ENCODE measurements around the gene IDS. TPM values are rescaled to one million over a fixed set of nuclear protein-coding genes. Genes with fewer than 3 reads are reported as not detected.

Gene IDS
- total and polyA plus RNA-seq, 2 experiments from 2014 or later: 25.4 to 33.7 TPM

DNA sequence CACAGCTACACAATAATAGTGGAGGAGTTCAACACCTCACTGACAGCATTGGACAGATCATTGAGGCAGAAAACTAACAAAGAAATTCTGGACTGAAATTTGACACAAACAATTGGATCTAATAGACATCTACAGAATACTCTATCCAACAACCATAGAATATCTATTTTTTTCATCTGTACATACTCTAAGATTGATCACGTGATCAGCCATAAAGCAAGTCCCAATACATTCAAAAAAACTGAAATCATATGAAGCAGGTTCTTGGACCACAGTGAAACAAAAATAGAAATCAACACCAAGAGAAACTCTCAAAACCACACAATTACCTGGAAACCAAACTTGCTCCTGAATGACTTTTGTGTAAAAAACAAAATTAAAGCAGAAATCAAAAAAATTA is 12.2 kb upstream of the IDS start:
- no peak for DNase-seq (ENCODE audit: low spot score)
- TF ChIP-seq, protein P1, sequence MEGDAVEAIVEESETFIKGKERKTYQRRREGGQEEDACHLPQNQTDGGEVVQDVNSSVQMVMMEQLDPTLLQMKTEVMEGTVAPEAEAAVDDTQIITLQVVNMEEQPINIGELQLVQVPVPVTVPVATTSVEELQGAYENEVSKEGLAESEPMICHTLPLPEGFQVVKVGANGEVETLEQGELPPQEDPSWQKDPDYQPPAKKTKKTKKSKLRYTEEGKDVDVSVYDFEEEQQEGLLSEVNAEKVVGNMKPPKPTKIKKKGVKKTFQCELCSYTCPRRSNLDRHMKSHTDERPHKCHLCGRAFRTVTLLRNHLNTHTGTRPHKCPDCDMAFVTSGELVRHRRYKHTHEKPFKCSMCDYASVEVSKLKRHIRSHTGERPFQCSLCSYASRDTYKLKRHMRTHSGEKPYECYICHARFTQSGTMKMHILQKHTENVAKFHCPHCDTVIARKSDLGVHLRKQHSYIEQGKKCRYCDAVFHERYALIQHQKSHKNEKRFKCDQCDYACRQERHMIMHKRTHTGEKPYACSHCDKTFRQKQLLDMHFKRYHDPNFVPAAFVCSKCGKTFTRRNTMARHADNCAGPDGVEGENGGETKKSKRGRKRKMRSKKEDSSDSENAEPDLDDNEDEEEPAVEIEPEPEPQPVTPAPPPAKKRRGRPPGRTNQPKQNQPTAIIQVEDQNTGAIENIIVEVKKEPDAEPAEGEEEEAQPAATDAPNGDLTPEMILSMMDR (IDR thresholded peaks at IDR 0.05; ENCODE audit: poor library complexity): no peak
- TF ChIP-seq EZH2phosphoT487 (IDR thresholded peaks at IDR 0.05; ENCODE audit: low read depth, severe bottlenecking, unreplicated experiment) (no peak), EZH2 (IDR thresholded peaks at IDR 0.05; ENCODE audit: borderline replicate concordance) (no peak)
- WGBS (ENCODE audit: low lambda C conversion rate, missing lambda C conversion rate): 76% methylated on average over 1 of the region's 1 CpG
- no peaks in the 10 kb centered on the region for H4K20me1 ChIP-seq (ENCODE audit: insufficient read depth, poor library complexity, severe bottlenecking)
- H3K9me3 ChIP-seq (ENCODE audit: low read depth): peaks cover 7% of the 10 kb centered on the region
- peaks cover under 1% of the 10 kb centered on the region for H3K4me1 ChIP-seq (ENCODE audit: insufficient read depth)
- no peak overlapping the region for H3K4me3 ChIP-seq
- H3K9me2 ChIP-seq (replicated peaks; ENCODE audit: insufficient read depth): no peaks in the 10 kb centered on the region
- H3K4me2 ChIP-seq: no peak overlapping the region
- no peak overlapping the region for H2AFZ ChIP-seq
- H3K36me3 ChIP-seq (replicated peaks; ENCODE audit: insufficient read depth, low read depth): no peaks in the 10 kb centered on the region
- H3K27me3 ChIP-seq: no peaks in the 10 kb centered on the region
- H3K27ac ChIP-seq: no peak overlapping the region
- no peaks in the 10 kb centered on the region for H3K79me2 ChIP-seq

DNA sequence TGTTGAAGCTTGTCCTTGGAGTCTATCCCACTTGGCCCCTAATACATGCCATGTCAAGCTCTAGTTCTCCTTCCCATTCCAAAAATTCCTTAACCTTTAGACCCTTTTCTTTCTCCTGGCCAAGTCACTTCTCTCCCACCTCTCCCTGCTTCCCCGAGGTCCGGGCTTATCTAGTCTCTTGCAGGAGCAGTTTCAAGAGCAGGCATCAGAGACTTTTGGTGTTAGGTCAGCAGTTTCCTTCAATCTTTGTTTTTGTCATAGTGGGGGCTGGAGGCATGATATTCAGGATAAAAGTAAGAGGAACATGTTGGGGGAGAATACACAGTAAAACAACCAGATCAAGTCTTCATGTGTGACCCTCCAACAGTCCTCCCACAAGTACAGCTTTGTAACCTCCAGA is 11.5 kb upstream of the IDS start:
- DNase-seq (ENCODE audit: low spot score): no peak
- 68% methylated on average over 2 of the region's 2 CpGs for WGBS (ENCODE audit: low lambda C conversion rate, missing lambda C conversion rate)
- H3K27ac ChIP-seq: no peak overlapping the region
- no peaks in the 10 kb centered on the region for H3K36me3 ChIP-seq (replicated peaks; ENCODE audit: insufficient read depth, low read depth)
- H3K79me2 ChIP-seq: no peaks in the 10 kb centered on the region
- no peaks in the 10 kb centered on the region for H3K27me3 ChIP-seq
- no peaks in the 10 kb centered on the region for H3K9me2 ChIP-seq (replicated peaks; ENCODE audit: insufficient read depth)
- TF ChIP-seq, protein P1 (IDR thresholded peaks at IDR 0.05; ENCODE audit: poor library complexity): no peak
- TF ChIP-seq EZH2phosphoT487 (IDR thresholded peaks at IDR 0.05; ENCODE audit: low read depth, severe bottlenecking, unreplicated experiment) (no peak), EZH2 (IDR thresholded peaks at IDR 0.05; ENCODE audit: borderline replicate concordance) (no peak)
- H3K4me1 ChIP-seq (ENCODE audit: insufficient read depth): no peaks in the 10 kb centered on the region
- no peaks in the 10 kb centered on the region for H4K20me1 ChIP-seq (ENCODE audit: insufficient read depth, poor library complexity, severe bottlenecking)
- H3K4me3 ChIP-seq: no peak overlapping the region
- peaks cover 7% of the 10 kb centered on the region for H3K9me3 ChIP-seq (ENCODE audit: low read depth)
- no peak overlapping the region for H2AFZ ChIP-seq
- H3K4me2 ChIP-seq: no peak overlapping the region

DNA sequence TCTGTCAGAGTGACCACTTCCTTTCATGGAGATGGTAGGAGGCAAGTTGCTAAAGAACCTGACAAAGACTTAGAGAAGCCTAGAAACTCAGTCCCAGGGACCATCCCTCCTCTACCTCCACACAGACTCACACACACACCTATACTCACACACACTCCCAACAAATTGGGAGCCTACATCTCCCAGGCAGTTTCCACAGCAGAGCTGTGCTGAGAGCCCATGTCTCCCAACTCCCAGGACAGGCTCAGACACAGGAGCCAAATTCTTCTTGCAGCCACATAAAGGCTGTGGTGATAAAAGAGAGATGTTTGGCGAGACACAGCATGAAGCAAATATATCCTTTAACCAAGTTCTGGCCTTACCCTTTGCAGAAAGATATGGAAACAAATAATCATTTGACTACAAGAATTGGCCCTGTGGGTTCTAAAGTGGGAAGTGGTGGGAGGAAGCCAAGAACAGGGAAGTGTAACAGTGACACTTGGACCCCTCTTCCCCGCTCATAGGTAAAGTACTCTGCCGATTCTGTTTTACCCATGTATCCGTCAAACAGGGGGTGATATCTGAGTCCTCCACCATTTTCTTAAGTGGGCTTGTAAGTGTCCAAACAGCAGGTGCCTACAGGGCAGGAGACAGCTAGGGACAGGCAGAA is 11.0 kb upstream of the IDS start:
- Histone ChIP-seq H3K36me3 (replicated peaks; ENCODE audit: insufficient read depth, low read depth) (no peaks in the 10 kb centered on the region), H2AFZ (no peak overlapping the region), H3K27ac (no peak overlapping the region), H3K4me2 (no peak overlapping the region), H3K79me2 (no peaks in the 10 kb centered on the region), H3K4me1 (ENCODE audit: insufficient read depth) (no peaks in the 10 kb centered on the region), H3K9me2 (replicated peaks; ENCODE audit: insufficient read depth) (no peaks in the 10 kb centered on the region), H4K20me1 (ENCODE audit: insufficient read depth, poor library complexity, severe bottlenecking) (no peaks in the 10 kb centered on the region), H3K27me3 (no peaks in the 10 kb centered on the region), H3K9me3 (ENCODE audit: low read depth) (peaks cover 7% of the 10 kb centered on the region), H3K4me3 (no peak overlapping the region)
- WGBS (ENCODE audit: low lambda C conversion rate, missing lambda C conversion rate): 62% methylated on average over 4 of the region's 4 CpGs
- no peak for DNase-seq (ENCODE audit: low spot score)
- TF ChIP-seq EZH2 (IDR thresholded peaks at IDR 0.05; ENCODE audit: borderline replicate concordance) (no peak), EZH2phosphoT487 (IDR thresholded peaks at IDR 0.05; ENCODE audit: low read depth, severe bottlenecking, unreplicated experiment) (no peak)
- TF ChIP-seq, protein P1 (IDR thresholded peaks at IDR 0.05; ENCODE audit: poor library complexity): no peak
